ENCODE results near the gene ABLIM2.

DNA sequence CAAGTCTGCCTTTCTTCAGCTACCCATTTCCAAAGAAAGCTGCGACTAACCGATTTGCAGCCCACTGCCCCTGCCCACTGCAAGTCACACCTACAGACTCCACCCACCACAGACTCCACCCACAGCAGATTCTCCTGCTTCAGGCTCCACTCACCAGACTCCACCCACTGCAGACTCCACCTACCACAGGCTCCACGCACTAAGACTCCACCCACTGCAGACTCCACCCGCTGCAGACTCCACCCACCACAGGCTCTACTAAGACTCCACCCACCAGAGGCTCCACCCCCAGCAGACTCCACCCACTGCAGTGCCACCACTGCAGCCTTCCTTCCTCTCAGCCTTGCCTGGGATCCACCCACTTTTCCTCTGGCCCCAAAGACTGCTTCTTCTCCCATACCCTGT lies 41.3 kb downstream of the ABLIM2 start:
- TF ChIP-seq, protein P1, sequence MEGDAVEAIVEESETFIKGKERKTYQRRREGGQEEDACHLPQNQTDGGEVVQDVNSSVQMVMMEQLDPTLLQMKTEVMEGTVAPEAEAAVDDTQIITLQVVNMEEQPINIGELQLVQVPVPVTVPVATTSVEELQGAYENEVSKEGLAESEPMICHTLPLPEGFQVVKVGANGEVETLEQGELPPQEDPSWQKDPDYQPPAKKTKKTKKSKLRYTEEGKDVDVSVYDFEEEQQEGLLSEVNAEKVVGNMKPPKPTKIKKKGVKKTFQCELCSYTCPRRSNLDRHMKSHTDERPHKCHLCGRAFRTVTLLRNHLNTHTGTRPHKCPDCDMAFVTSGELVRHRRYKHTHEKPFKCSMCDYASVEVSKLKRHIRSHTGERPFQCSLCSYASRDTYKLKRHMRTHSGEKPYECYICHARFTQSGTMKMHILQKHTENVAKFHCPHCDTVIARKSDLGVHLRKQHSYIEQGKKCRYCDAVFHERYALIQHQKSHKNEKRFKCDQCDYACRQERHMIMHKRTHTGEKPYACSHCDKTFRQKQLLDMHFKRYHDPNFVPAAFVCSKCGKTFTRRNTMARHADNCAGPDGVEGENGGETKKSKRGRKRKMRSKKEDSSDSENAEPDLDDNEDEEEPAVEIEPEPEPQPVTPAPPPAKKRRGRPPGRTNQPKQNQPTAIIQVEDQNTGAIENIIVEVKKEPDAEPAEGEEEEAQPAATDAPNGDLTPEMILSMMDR (IDR thresholded peaks at IDR 0.05), result no peak
- no peak for TF ChIP-seq POLR2A (IDR thresholded peaks at IDR 0.05; ENCODE audit: low read length)
- TF ChIP-seq, protein P2, sequence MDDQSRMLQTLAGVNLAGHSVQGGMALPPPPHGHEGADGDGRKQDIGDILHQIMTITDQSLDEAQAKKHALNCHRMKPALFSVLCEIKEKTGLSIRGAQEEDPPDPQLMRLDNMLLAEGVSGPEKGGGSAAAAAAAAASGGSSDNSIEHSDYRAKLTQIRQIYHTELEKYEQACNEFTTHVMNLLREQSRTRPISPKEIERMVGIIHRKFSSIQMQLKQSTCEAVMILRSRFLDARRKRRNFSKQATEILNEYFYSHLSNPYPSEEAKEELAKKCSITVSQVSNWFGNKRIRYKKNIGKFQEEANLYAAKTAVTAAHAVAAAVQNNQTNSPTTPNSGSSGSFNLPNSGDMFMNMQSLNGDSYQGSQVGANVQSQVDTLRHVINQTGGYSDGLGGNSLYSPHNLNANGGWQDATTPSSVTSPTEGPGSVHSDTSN (IDR thresholded peaks at IDR 0.05), result no peak
- TF ChIP-seq CEBPB (IDR thresholded peaks at IDR 0.05), result no peak
- TF ChIP-seq MAFK (IDR thresholded peaks at IDR 0.05; ENCODE audit: partially characterized antibody), result no peak
- TF ChIP-seq, protein P3, sequence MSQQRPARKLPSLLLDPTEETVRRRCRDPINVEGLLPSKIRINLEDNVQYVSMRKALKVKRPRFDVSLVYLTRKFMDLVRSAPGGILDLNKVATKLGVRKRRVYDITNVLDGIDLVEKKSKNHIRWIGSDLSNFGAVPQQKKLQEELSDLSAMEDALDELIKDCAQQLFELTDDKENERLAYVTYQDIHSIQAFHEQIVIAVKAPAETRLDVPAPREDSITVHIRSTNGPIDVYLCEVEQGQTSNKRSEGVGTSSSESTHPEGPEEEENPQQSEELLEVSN (IDR thresholded peaks at IDR 0.05; ENCODE audit: borderline replicate concordance, low read depth), result no peak
- TF ChIP-seq ZC3H11A (IDR thresholded peaks at IDR 0.05), result no peak
- TF ChIP-seq, protein P4, sequence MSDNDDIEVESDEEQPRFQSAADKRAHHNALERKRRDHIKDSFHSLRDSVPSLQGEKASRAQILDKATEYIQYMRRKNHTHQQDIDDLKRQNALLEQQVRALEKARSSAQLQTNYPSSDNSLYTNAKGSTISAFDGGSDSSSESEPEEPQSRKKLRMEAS (IDR thresholded peaks at IDR 0.05), result no peak
- TF ChIP-seq BHLHE40 (IDR thresholded peaks at IDR 0.05; ENCODE audit: low read depth, low read length), result no peak
- TF ChIP-seq SMC3 (IDR thresholded peaks at IDR 0.05), result no peak
- no peak for TF ChIP-seq RFX5 (IDR thresholded peaks at IDR 0.05)
- no peak for TF ChIP-seq EP300 (IDR thresholded peaks at IDR 0.05)
- no peak for TF ChIP-seq FOSB (CRISPR knock-in tag; IDR thresholded peaks at IDR 0.05)
